Fibroblast of pulmonary artery (primary cell): ENCODE data around the gene OMA1.

Experiments used
- DNase-seq: peaks from one replicate; pipeline ENCODE4 v3.0.0-alpha.2; 2010; ENCODE audit warnings: low read depth
- H3K4me3 ChIP-seq: replicated peaks from 2 replicates; pipeline ENCODE4 v1.5.1; 2011; ENCODE audit warnings: low read depth, mild to moderate bottlenecking, control low read depth, low read length, moderate library complexity
- CTCF ChIP-seq: IDR thresholded peaks from 2 replicates; pipeline ENCODE4 v1.5.1; 2011; ENCODE audit warnings: mild to moderate bottlenecking, control low read depth, low read length, inconsistent platforms; ENCODE audit errors: missing control alignments

Gene OMA1

GRCh38 chr1:58581641-58582040, 35.1 kb upstream of the OMA1 start:
- no peak overlapping the region for H3K4me3 ChIP-seq
- TF ChIP-seq CTCF = no peak
- no peak for DNase-seq

DNA sequence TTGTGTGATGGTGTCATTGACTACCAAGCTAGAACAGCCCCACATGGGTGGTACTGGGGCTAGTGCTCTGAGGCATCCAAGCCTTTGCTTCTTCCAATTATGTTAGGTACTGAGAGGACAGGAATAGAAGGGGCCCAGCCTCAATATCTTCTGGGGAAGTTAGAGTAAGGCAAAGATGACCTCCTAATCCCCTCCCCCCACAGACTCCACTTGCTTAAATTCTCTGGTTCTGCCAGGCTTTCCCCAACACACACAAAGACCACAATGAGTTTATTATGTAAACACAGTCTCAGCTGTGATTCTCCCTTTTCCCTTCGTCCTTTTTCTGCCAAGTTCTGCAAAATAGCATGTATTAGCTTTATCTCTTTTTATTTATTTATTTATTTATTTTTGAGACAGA, 33.7 kb upstream of the OMA1 start:
- DNase-seq = no peak
- H3K4me3 ChIP-seq = no peak overlapping the region
- TF ChIP-seq CTCF = no peak

DNA sequence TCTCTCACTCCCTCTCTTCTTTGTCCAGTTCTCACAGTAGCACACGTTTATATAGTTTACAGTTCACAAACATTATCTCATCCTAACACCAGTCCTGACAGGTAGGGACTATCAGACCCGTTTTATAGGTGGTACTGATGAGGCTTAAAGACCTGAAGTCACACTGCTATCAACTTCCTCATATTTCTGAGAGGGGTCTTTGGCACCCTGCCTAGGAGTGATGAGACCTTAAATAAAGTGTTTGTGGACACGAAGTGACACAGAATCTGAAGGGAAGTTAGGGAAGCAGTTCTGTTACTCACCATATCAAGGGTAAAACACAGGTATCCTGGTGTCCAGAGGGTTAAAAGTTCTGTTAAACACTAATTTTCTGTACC, 31.1 kb upstream of the OMA1 start:
- DNase-seq = no peak
- no peak for TF ChIP-seq CTCF
- H3K4me3 ChIP-seq = no peak overlapping the region

DNA sequence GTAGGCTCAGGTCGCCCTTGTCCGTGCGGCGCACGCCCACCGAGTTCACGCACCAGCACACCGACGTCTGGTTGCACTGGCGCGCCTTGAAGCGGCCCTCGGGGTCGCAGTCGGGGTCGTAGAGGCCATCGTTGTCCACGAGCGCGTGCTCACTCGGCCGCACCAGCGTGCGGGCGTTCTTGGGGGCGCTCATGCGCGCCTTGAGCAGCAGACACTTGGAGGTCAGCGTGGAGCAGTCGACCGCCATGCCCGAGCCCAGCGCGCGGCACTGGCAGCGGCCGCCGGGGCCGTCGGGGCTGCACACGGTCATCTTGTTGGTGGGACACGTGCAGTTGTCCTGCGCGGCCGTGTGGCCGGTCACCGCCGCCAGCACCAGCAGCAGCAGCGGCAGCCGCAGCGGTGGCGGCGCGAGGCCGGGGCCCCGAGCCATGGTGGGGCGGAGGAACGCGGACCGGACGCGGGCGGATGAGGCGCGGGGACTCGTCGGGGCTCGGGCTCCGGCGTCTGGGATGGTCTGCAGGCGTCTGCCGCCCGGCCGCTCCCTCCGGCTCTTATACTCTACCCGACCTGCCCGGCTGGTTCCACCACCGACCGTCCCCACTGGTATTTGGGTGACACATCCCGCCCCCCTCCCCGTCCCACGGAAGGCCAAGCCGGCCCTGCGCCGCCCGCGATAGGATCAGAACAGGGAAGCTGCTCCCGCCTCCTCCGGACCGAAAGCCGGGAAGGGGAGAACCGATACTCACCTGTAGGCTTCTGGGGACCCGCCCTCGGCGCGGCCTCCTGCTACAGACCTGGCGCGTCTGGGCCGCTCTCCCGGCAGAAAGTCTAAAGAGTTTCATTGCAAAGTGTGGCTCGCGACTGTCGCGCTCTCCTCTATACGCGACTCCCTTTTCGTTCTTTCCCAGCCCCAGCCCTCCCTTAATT, 30.5 kb upstream of the OMA1 start, which contains the start of gene TACSTD2:
Gene TACSTD2, minus strand, starts transcription at position 526 of the 927 bp plus-strand sequence. Its CDS starts 96 bp downstream, at position 430.
- H3K4me3 ChIP-seq = peak within 1 kb of the TSS; percentile 24
- no peak for DNase-seq
- no peak for TF ChIP-seq CTCF

DNA sequence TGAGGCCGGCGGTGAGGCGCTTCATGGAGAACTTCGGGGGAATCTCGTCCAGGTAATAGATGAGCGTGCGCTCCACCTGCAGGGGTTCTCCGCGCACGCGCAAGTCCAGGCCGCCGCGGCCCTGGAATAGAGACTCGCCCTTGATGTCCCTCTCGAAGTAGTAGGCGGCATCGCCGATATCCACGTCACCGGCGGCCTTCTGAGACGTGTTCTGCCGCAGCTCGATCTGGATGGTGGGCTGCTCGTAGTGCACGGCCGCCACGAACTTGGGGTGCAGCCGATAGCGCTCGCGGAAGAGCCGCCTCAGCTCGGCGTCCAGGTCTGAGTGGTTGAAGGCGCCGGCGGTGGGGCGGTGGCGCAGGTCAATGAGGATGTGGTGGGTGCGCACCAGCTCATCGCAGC, 29.8 kb upstream of the OMA1 start:
- TF ChIP-seq CTCF = no peak
- DNase-seq = no peak
- H3K4me3 ChIP-seq = peak overlapping the region; percentile 17

GRCh38 chr1:58575551-58576324, 29.2 kb upstream of the OMA1 start:
- TF ChIP-seq CTCF = no peak
- no peak for DNase-seq
- no peak overlapping the region for H3K4me3 ChIP-seq
